Measurements from ENCODE around the gene RAB3IP.

The RAB3IP gene, protein sequence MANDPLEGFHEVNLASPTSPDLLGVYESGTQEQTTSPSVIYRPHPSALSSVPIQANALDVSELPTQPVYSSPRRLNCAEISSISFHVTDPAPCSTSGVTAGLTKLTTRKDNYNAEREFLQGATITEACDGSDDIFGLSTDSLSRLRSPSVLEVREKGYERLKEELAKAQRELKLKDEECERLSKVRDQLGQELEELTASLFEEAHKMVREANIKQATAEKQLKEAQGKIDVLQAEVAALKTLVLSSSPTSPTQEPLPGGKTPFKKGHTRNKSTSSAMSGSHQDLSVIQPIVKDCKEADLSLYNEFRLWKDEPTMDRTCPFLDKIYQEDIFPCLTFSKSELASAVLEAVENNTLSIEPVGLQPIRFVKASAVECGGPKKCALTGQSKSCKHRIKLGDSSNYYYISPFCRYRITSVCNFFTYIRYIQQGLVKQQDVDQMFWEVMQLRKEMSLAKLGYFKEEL
- total RNA-seq: 16.9 to 30.3 (median 23.0) reads per million in 3 donors

DNA sequence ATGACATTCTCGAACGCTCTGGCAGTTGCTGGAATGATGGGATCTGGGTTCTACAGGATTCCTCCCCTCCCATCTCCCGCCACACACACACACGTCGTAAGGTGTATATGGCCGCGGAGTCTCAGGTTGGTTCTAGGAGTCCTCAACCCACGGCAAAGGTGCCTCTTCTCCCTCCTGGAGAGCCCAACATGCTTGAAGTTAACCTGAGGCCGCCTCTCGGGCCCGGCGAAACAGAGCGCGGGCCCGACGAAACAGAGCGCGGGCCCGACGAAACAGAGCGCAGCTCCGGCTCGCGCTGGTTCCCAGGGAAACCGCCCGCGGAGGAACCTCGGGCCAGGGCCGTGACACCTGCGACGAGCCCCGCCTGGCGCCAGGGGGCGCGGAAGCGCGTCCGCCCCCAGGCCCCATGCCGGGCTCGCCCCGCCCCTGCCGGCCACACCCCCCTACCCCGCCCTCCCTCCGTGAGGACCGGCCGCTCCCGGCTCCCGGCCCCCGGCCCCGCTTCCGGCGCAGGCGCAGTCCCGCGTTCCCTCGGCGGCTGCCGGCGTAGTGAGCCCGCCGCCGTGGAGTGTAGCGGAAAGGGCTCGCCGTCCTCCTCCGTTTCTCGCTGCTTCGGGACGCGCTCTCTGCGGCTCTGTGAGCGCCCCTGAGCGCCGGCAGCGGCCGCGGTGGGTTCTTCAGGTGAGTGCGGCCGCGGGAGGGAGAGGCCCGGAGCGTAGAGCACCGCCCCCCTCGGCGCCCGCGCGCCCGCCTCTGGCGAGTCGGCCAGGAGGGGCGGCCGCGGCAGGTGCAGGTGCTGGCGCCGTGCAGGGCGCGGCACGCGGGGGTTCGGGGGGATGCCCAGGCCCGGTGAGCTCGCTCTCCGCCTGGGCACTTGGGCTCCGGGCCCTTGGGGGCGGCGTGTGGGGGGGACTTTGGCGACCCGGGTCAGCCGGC lies at the start of gene RAB3IP:
Gene RAB3IP, plus strand, starts transcription at position 510 of the 936 bp plus-strand sequence. CDS start 16,549 bp downstream, outside the sequence.
- Histone ChIP-seq H3K36me3 (ENCODE audit: control insufficient read depth, insufficient read depth, low read length) (no peaks in the 10 kb centered on the region), H3K4me1 (ENCODE audit: control insufficient read depth, insufficient read depth, low read length, poor library complexity, severe bottlenecking) (peaks cover 8% of the 10 kb centered on the region), H3K4me3 (ENCODE audit: insufficient read depth, low read depth, low read length, poor library complexity, severe bottlenecking) (peak within 1 kb of the TSS; percentile 77), H3K9me3 (ENCODE audit: control insufficient read depth, low read length) (no peaks in the 10 kb centered on the region), H3K27ac (ENCODE audit: insufficient read depth, low read length, poor library complexity, severe bottlenecking) (peak within 1 kb of the TSS; percentile 79), H3K27me3 (replicated peaks; ENCODE audit: control insufficient read depth, insufficient read depth, low read length, poor library complexity, severe bottlenecking) (no peaks in the 10 kb centered on the region)
- peak; percentile 87 to 89 (median 88) for DNase-seq

DNA sequence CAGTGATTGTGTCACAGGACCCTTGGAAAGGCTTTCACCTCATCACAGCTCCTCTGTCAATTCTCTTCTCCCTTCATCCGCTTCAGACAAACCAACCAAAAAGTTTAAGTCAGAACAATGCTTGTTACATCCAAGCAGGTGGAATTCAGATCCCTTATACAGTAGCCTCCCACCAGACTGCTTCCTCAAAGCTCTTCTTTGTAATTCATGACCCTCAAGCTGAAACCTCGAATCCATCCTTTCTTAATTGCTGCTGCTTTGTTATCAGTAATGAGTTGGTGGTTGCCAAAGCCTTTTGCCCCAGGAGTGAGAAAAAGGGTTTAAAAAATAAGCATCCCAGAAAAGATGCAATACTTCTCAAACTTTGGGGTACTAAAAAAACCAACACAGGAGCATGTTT lies 49.0 kb upstream of the RAB3IP start:
- H3K27ac ChIP-seq (ENCODE audit: insufficient read depth, low read length, poor library complexity, severe bottlenecking): no peak overlapping the region
- DNase-seq: no peak

DNA sequence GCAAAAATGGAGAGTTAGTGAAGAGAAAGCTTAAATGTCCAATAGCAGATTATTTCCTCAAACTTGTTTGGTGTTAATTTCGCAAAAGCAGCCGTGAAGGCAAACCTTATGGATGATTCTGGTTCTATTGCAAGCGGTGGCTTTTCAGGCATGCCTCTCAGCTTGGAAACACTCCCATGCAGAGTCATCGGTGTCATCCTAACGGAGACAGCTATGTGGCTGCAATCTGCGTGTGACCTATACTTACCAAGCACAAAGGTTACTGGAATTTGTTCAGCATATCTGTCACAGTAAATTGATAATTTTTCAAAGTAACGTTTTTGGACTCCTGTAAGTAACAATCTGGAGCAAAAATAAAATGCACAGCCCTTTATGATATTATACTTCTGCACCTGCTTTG lies 44.5 kb upstream of the RAB3IP start:
- DNase-seq: no peak
- no peak overlapping the region for H3K4me3 ChIP-seq (ENCODE audit: insufficient read depth, low read depth, low read length, poor library complexity, severe bottlenecking)
- H3K36me3 ChIP-seq (ENCODE audit: control insufficient read depth, insufficient read depth, low read length): no peaks in the 10 kb centered on the region
- no peaks in the 10 kb centered on the region for H3K9me3 ChIP-seq (ENCODE audit: control insufficient read depth, low read length)
- no peaks in the 10 kb centered on the region for H3K27me3 ChIP-seq (replicated peaks; ENCODE audit: control insufficient read depth, insufficient read depth, low read length, poor library complexity, severe bottlenecking)
- H3K27ac ChIP-seq (ENCODE audit: insufficient read depth, low read length, poor library complexity, severe bottlenecking): no peak overlapping the region
- H3K4me1 ChIP-seq (ENCODE audit: control insufficient read depth, insufficient read depth, low read length, poor library complexity, severe bottlenecking): no peaks in the 10 kb centered on the region

More for the DNA sequence above, 49.0 kb upstream of the RAB3IP start:
- H3K4me1 ChIP-seq (ENCODE audit: control insufficient read depth, insufficient read depth, low read length, poor library complexity, severe bottlenecking): no peaks in the 10 kb centered on the region
- no peak overlapping the region for H3K4me3 ChIP-seq (ENCODE audit: insufficient read depth, low read depth, low read length, poor library complexity, severe bottlenecking)
- no peaks in the 10 kb centered on the region for H3K36me3 ChIP-seq (ENCODE audit: control insufficient read depth, insufficient read depth, low read length)
- no peaks in the 10 kb centered on the region for H3K9me3 ChIP-seq (ENCODE audit: control insufficient read depth, low read length)
- H3K27me3 ChIP-seq (replicated peaks; ENCODE audit: control insufficient read depth, insufficient read depth, low read length, poor library complexity, severe bottlenecking): no peaks in the 10 kb centered on the region

DNA sequence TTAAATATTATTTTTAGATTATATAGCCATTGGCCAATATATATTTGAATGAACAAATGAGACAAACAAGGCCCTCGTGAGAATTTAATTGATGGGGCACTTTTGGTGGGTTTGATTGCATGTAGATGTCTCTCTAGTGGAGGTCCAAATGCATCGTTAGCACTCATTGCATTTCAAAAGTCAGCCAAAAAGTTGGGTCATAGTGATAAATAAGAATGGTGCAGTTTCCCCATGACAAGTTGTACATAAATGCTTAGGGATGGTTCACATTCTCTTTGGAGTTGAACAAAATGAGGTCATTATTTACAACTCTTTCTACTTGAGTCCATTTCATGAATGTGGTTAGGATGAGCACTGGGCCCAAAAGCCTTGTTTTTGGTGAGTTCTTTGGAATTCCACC lies 40.6 kb upstream of the RAB3IP start:
- H3K4me1 ChIP-seq (ENCODE audit: control insufficient read depth, insufficient read depth, low read length, poor library complexity, severe bottlenecking): no peaks in the 10 kb centered on the region
- no peak overlapping the region for H3K4me3 ChIP-seq (ENCODE audit: insufficient read depth, low read depth, low read length, poor library complexity, severe bottlenecking)
- no peak for DNase-seq
- H3K27me3 ChIP-seq (replicated peaks; ENCODE audit: control insufficient read depth, insufficient read depth, low read length, poor library complexity, severe bottlenecking): no peaks in the 10 kb centered on the region
- no peaks in the 10 kb centered on the region for H3K9me3 ChIP-seq (ENCODE audit: control insufficient read depth, low read length)
- H3K36me3 ChIP-seq (ENCODE audit: control insufficient read depth, insufficient read depth, low read length): no peaks in the 10 kb centered on the region
- H3K27ac ChIP-seq (ENCODE audit: insufficient read depth, low read length, poor library complexity, severe bottlenecking): no peak overlapping the region

DNA sequence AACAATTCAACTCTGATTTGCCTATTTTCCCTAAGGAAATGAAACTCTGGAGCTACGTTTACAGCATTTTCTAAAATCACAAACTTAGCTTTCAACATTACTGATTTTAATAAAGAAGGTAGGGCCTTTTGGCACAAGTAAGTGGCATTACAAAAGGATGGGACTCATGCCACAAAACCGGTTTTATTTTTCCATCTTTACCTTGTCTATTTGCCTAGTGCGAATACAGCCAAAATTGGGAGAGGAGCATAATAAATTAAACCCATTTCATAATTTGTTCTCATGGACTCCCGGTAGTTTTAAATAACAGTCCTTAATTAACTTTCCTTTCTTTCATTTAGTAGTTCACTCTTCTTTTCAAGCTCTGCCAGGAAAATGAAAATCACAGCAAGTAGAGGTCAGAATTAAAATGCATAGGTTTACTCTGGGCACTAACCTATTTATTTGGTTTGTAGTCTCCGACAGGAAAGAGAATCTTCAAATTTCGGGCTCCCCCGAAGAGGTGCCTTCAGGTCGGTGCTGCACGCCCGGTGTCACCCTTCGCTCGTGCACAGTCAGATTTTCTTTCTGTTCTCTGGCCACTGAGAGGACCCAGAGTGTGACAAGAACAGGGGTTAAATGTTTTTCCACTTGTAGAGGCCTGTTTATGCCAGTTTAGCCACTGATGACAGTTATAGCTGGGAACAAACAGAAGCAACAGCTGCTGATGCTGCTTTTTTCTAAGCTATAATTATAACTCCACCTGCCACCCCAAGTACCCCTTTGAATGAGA lies 39.7 kb upstream of the RAB3IP start, which contains the start of gene BEST3:
Gene BEST3, minus strand, starts transcription at position 535 of the 772 bp plus-strand sequence. CDS start 1,505 bp downstream, outside the sequence.
- no peak within 1 kb of the TSS for H3K4me3 ChIP-seq (ENCODE audit: insufficient read depth, low read depth, low read length, poor library complexity, severe bottlenecking)
- H3K9me3 ChIP-seq (ENCODE audit: control insufficient read depth, low read length): no peaks in the 10 kb centered on the region
- H3K27ac ChIP-seq (ENCODE audit: insufficient read depth, low read length, poor library complexity, severe bottlenecking): no peak within 1 kb of the TSS
- DNase-seq: no peak
- no peaks in the 10 kb centered on the region for H3K27me3 ChIP-seq (replicated peaks; ENCODE audit: control insufficient read depth, insufficient read depth, low read length, poor library complexity, severe bottlenecking)
- no peaks in the 10 kb centered on the region for H3K4me1 ChIP-seq (ENCODE audit: control insufficient read depth, insufficient read depth, low read length, poor library complexity, severe bottlenecking)
- H3K36me3 ChIP-seq (ENCODE audit: control insufficient read depth, insufficient read depth, low read length): no peaks in the 10 kb centered on the region

DNA sequence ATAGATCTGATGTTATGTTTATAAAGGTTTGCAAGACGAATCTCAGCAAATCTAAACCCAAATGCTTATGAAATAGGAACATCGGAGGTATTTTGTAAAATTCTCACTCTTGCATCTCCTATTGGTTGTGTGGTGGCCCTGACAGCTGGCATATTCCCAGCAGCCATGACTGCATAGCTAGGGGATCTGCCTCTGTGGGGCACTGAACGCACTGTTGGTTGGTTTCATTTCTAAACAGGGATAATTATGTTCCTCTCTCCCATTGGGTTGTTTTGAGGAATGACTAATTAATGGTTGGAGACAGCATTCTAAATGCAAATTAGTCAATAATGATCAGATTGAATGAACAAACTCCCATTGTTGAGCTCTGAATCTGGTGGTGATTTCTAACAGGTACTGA lies 36.8 kb upstream of the RAB3IP start:
- no peaks in the 10 kb centered on the region for H3K27me3 ChIP-seq (replicated peaks; ENCODE audit: control insufficient read depth, insufficient read depth, low read length, poor library complexity, severe bottlenecking)
- H3K9me3 ChIP-seq (ENCODE audit: control insufficient read depth, low read length): no peaks in the 10 kb centered on the region
- H3K36me3 ChIP-seq (ENCODE audit: control insufficient read depth, insufficient read depth, low read length): no peaks in the 10 kb centered on the region
- H3K4me1 ChIP-seq (ENCODE audit: control insufficient read depth, insufficient read depth, low read length, poor library complexity, severe bottlenecking): no peaks in the 10 kb centered on the region
- no peak for DNase-seq
- H3K4me3 ChIP-seq (ENCODE audit: insufficient read depth, low read depth, low read length, poor library complexity, severe bottlenecking): no peak overlapping the region
- no peak overlapping the region for H3K27ac ChIP-seq (ENCODE audit: insufficient read depth, low read length, poor library complexity, severe bottlenecking)

DNA sequence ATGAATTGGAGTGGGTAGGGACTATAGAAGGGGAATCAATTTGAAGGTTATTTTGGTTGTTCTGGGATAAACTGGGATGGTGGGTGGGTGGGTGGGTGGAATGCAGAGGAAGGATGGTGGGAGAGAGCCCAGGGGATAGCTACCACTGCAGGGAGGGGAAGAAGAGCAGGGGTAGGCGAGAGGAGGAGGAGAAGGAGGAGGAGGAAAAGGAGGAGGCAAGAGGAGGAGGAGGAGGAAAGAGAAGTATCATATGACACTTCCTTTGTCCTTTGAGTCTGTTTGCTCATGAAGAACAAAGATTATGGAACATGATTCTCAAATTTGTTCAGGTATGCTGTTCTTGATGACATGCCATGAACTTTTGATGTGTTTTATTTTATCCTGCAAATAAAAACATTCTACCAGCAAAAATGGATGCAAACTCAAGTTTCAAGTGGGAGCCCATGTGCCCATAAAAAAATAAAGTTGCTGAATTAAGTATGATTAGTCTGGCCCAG lies 35.5 kb upstream of the RAB3IP start:
- H3K36me3 ChIP-seq (ENCODE audit: control insufficient read depth, insufficient read depth, low read length): no peaks in the 10 kb centered on the region
- no peak for DNase-seq
- no peak overlapping the region for H3K4me3 ChIP-seq (ENCODE audit: insufficient read depth, low read depth, low read length, poor library complexity, severe bottlenecking)
- H3K27me3 ChIP-seq (replicated peaks; ENCODE audit: control insufficient read depth, insufficient read depth, low read length, poor library complexity, severe bottlenecking): no peaks in the 10 kb centered on the region
- H3K4me1 ChIP-seq (ENCODE audit: control insufficient read depth, insufficient read depth, low read length, poor library complexity, severe bottlenecking): no peaks in the 10 kb centered on the region
- no peaks in the 10 kb centered on the region for H3K9me3 ChIP-seq (ENCODE audit: control insufficient read depth, low read length)
- no peak overlapping the region for H3K27ac ChIP-seq (ENCODE audit: insufficient read depth, low read length, poor library complexity, severe bottlenecking)

DNA sequence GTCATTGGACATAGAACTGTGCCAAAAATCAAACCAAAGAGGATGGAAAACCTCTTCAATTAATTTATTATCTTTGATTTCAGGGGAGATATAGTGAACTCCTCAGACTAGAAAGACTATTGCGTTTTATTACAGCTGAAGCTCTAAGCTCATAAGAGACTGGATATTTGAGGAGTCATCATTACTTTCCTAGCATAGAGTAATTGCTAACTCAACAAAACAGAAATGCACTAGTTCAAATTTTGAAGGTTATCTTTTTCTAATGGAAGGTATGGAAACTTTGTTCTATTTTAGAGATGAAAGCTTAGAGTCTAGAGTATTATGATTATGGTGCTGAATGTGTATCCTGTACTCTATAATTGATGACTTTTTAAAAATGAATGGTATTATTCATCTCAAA lies 34.3 kb upstream of the RAB3IP start:
- no peak for DNase-seq
- H3K9me3 ChIP-seq (ENCODE audit: control insufficient read depth, low read length): no peaks in the 10 kb centered on the region
- H3K27me3 ChIP-seq (replicated peaks; ENCODE audit: control insufficient read depth, insufficient read depth, low read length, poor library complexity, severe bottlenecking): no peaks in the 10 kb centered on the region
- no peak overlapping the region for H3K27ac ChIP-seq (ENCODE audit: insufficient read depth, low read length, poor library complexity, severe bottlenecking)
- no peak overlapping the region for H3K4me3 ChIP-seq (ENCODE audit: insufficient read depth, low read depth, low read length, poor library complexity, severe bottlenecking)
- H3K36me3 ChIP-seq (ENCODE audit: control insufficient read depth, insufficient read depth, low read length): no peaks in the 10 kb centered on the region
- no peaks in the 10 kb centered on the region for H3K4me1 ChIP-seq (ENCODE audit: control insufficient read depth, insufficient read depth, low read length, poor library complexity, severe bottlenecking)

DNA sequence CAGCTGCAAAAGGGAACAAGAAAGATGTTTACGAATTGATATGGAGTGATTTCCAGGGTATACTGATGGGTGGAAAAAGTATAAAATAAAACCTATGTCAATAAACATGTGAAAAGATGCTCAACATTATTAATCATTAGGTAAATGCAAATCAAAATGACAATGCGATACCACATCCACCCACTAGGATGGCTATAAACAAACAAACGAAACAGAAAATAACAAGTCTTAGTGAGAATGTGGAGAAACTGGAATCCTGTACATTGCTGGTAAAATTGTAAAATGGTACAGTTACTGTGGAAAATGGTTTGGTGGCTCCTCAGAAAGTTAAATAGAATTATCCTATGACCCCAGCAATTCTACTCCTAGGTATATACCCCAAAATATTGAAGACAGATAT lies 30.0 kb upstream of the RAB3IP start:
- DNase-seq: no peak
- H3K4me3 ChIP-seq (ENCODE audit: insufficient read depth, low read depth, low read length, poor library complexity, severe bottlenecking): no peak overlapping the region
- H3K27ac ChIP-seq (ENCODE audit: insufficient read depth, low read length, poor library complexity, severe bottlenecking): no peak overlapping the region
- no peaks in the 10 kb centered on the region for H3K4me1 ChIP-seq (ENCODE audit: control insufficient read depth, insufficient read depth, low read length, poor library complexity, severe bottlenecking)
- H3K9me3 ChIP-seq (ENCODE audit: control insufficient read depth, low read length): no peaks in the 10 kb centered on the region
- no peaks in the 10 kb centered on the region for H3K36me3 ChIP-seq (ENCODE audit: control insufficient read depth, insufficient read depth, low read length)
- peaks cover 3% of the 10 kb centered on the region for H3K27me3 ChIP-seq (replicated peaks; ENCODE audit: control insufficient read depth, insufficient read depth, low read length, poor library complexity, severe bottlenecking)
